ENCODE results near the gene BYSL.

BYSL gene

DNA sequence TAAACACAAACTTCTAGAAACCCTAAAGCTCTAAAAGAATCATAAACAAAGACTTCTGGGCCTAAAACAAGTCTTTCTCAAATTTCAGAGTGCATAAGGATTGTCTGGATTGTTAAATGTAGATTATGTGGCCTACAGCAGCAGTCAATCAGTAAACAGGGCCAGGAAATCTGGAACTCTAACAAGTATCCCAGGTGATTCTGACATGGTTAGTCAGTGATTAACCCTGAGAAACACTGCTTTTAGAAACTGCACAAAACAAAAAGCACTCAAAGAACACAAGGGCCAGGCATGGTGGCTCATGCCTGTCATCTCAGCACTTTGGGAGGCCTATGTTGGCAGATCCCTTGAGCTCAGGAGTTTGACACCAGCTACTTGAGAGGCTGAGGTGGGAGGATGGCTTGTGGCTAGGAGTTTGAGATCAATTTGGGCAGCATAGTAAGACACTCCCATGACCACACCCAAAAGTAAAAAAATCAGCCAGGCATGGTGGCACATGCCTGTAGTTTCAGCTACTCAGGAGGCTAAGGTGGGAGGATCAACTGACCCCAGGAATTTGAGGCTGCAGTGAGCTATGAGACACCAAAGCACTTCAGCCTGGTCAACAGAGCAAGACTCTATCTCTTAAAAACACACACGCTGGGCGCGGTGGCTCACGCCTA lies 6.3 kb upstream of the BYSL start:
- no peak for DNase-seq (ENCODE audit: low read depth)

DNA sequence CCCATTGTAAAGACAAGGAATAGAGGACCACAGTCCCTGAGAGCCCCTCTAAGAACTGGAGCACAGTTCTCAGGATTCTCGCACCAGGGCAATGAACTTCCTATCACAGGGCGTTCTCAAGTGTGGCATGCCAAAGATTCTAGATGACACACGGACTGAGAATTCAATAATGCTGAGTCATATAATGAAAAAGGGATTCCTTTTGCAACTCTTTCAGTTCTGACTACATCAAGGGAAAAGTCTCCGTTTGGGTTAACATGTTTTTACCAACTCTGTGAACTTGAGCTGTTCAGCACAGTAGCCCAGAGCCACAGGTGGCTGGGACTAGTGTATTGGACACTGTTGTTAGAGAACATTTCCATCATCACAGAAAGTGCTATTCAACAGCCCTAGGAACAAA lies 3.8 kb upstream of the BYSL start:
- DNase-seq (ENCODE audit: low read depth), result peak; percentile 92

- no peak for DNase-seq (ENCODE audit: low read depth)
Observed at GRCh38 chr6:41921712-41921998, 356 bp downstream of the BYSL start.

DNA sequence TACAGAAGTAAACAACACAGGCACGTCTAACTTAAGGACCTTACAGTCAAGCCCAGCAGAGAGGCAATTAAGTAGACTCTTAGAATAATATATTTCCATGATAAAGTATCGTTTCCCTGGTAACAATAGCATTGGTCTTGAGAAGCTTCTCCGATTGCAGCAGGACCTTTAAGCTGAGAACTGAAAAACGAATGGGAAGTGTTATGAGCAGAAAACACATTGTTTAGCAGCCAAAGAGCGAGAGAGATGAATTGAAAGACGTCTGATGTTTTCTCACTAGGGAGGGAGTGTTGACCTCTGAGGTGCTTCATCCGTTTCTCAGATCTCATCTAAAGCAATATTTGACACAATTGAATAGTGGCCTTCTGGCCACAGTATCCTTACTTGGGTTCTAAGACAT lies 855 bp downstream of the BYSL start:
- DNase-seq (ENCODE audit: low read depth), result no peak

- DNase-seq (ENCODE audit: low read depth), result no peak
Observed at GRCh38 chr6:41927253-41927652, 6.0 kb downstream of the BYSL start.

DNA sequence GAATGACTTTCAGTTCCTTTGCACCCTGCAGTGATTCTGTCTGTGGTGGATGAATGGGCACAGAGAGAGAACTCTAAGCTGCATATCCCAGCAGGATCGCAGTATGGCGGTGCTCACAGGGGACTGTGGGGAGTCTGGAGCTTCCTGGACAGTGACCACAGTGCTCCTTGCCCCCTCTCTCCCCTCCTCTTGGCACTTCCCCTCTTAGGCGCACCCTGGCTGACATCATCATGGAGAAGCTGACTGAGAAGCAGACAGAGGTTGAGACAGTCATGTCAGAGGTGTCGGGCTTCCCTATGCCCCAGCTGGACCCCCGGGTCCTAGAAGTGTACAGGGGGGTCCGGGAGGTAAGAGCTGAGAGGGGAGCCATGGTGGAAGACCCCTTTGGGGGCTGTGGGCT lies 8.6 kb downstream of the BYSL start:
- no peak for DNase-seq (ENCODE audit: low read depth)

DNA sequence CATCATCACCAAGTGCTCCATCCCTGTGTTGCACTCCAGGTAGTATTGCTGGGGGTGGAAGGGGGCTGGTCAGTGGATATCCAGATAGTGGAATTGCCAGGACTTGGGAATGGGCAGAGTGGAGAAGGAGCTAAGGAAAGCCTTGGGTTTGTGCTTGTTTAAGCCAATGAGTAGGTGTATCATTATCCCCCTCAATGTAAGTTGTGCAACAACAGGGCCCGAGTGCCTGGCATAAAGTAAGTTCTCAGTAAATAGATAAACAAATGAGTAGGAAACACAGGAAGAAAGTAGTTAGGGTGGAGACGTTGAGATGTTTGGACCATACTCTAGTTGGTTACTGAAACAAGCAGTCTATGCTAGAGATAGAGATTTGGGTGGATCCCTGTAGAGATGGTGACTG lies 10.5 kb downstream of the BYSL start:
- DNase-seq (ENCODE audit: low read depth), result peak; percentile 19

DNA sequence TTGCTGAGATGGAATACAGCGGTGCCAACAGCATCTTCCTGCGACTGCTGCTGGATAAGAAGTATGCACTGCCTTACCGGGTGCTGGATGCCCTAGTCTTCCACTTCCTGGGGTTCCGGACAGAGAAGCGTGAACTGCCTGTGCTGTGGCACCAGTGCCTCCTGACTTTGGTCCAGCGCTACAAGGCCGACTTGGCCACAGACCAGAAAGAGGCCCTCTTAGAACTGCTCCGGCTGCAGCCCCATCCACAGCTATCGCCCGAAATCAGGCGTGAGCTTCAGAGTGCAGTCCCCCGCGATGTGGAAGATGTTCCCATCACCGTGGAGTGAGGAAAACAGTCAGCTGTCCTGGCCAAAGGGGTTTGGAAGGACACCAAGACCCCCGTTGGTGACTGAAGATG lies 11.1 kb downstream of the BYSL start:
- no peak for DNase-seq (ENCODE audit: low read depth)

DNA sequence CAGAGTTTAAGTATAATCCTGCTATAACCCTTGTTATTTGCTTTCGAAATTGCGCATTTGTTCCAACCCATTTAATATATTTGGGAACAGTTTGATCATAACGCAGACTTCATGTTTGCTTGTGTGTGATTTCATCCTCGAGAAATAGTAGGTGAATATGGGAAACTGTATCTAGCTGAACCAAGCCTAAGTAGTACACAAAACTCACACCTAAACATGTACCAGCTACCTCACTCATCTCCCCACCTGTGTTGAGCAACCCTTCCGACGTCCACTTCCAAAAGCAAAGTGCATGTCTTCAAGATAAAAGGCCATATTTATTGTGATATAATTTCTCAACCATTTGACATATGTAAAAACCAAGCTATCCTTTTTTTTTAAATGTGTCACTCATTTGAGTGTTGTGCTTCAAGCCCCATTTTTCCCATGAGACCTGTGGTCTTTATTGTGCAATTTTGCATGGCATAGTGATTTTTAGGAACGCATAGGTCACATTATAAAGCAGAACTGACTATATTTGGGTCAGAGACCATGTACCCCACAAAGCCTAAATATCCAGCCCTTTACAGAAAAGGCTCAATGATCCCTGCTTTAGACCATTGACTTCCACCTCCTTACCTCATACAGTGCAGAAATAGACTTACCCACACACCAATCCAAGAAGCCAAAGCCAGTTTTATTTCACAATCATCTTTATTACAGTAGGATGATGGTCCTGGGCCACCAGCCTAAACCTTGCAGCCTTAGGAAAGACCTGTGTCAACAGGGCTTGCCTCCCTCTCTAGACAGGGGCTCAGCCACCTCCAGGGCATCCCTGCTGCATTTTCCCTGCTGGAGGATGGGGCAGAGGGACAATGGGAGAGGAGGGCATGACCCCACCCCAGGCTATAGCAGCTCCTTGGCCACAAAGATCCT lies 13.2 kb downstream of the BYSL start:
- no peak for DNase-seq (ENCODE audit: low read depth)

- no peak for DNase-seq (ENCODE audit: low read depth)
Observed at GRCh38 chr6:41935193-41935574, 13.9 kb downstream of the BYSL start.

GRCh38 chr6:41935685-41936072 lies 14.4 kb downstream of the BYSL start:
- no peak for DNase-seq (ENCODE audit: low read depth)

DNA sequence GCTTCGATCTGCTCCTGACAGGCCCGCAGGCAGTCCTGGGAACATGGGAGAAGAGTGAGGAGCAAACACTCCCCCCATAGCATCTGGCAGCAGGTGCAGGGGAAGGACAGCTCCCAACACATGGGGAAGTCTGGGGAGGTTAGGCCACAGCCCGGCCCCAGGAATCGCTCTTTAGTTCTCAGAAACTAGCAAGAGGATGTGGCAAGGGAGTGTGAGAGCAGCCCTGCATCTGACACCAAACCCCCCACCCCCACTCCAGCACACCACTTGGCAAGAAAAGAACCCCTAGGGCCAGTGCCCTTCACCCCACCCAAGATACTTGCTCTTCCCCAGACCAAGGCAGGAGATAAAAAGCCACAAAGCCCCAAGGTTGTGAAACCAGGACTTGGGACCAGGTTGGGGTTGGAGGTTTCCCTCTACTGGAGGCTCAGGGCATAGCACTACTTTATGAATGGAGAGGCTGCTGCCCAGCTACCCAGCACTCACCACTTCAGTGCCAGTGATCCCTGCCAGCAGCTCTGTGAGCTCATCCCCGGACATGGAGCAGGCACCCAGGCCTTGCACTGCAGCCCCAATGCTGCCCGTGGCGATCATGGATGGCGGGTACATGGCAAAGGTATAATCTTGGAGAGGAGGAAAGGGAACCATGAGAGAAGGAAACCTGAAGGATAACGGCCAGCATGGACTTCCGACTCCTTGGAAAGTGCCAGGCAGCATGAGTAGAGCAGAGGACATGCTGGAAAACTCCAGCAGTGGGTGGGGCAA lies 15.0 kb downstream of the BYSL start:
- DNase-seq (ENCODE audit: low read depth), result peak; percentile 99

DNA sequence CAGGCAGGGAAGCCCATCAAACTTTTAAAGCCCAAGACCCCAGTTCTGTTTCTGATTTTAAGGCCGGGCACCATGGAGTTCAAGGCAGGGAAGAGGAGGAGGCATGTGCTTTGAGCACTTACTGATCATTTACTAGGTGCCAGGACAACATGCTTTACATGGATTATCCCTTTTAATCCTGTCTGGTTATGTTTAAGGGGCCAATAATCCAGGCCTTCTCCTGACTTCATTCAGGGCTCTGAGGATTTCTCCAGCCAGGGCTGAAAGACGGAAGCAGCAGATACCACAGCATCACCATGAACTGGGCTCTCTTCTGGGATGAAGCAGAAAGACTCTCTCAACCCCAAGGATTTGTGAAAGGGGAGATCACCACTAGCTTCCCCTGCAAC lies 16.2 kb downstream of the BYSL start:
- no peak for DNase-seq (ENCODE audit: low read depth)

DNA sequence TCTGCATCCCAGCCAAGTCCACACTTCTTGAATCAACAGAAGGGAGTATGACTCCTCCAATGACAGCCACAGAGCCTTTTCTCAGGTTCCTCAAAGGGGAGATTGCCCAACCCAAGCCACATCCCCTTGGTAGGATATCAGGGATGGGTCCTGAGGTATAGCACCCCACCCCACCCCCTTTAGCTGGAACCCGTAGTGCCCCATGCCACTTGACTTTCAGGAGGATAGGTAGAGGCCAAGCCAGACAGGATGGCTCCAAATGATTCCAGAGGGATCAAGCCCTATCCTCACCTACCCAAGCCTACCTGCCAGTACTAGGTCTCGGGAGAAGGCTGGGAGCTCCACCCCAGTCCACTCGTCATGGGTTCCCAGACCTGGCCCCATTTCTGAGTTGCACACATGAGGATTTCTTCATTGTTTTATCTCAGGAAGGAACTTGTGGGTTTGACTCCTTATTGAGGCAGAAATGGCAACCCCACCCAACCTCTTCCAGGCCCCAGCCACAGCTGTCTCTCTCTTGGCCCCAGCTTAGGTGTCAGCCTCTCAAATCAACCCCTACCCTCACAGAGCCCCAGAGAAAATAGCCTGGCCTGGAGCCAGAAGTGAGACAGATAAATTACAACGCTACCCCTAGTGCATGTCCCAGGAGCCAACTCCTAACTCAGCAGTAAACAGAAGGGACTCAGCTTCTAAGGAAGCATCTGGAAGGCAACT lies 16.7 kb downstream of the BYSL start:
- DNase-seq (ENCODE audit: low read depth), result peak; percentile 60

- no peak for DNase-seq (ENCODE audit: low read depth)
Observed at GRCh38 chr6:41938590-41939175, 17.4 kb downstream of the BYSL start.

DNA sequence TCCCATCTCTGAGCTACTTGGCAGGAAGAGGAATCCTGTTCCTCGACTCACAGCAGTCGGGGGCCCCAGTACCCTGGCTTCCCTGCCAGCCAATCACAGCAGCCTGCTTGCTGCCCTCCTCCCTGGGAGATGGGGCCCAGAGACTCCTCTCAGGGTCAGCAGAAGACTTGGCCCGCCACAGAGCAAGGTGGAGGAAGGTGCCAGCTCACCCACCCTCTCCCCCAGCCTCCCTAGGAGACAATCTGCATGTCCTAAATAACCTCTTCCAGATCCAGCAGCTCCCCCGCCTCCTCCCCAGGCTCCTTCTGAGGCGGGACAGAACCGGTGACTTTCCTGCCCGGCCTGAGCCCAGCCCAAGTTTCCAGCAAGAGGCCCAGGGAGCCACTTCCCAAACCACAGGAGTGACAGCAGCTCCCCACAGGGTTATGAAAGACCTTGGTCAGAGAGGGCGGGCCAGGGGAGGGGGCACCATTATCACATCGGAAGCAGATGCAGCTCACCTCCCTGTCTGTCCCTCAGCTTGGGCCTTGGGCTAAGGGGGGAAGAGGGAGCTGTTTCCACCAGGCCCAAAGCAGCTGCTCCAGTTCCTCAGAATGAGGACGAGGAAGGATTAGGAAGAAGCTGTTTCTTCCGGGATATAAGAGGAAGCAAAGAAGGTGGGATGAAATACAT lies 18.0 kb downstream of the BYSL start:
- peak; percentile 89 for DNase-seq (ENCODE audit: low read depth)

- DNase-seq (ENCODE audit: low read depth), result peak; percentile 91
Observed at GRCh38 chr6:41939848-41940758, 18.8 kb downstream of the BYSL start.

DNA sequence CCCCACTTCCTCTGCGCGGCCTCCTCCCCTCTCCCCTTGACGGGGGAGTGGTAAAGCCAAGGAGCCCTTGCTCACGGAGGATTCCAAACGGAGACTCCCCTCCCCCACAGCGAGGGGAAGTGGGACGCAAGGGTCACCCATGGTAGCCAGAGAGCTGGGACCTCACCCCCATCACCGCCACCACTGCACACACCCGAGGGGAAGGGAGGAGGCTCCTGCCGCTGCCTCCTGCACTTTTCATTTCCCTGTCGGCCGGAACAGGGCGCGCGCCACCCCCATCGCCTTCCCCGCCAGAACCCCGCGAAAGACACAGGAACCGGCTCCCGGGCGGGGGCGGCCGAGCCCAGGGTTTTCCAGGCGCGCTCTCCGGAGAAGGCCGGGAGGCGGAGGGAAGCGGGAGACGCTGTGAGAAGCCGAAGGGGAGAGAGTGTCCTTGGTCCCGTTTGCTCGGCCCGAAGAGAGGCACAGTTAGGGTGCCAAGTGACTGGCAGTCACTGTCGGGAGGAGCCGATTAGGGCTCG lies 19.5 kb downstream of the BYSL start:
- peak; percentile 34 for DNase-seq (ENCODE audit: low read depth)

- DNase-seq (ENCODE audit: low read depth), result peak; percentile 46
Observed at GRCh38 chr6:41941280-41942066, 20.2 kb downstream of the BYSL start, which contains the start of gene CCND3. Gene CCND3, minus strand, starts transcription at chr6:41941808. Its CDS starts 159 bp downstream, at chr6:41941649.

Measured in amniotic epithelial cell (primary cell).